Chondrocyte (in vitro differentiated cells): Measurements from ENCODE around the gene DAAM2. TPM values are rescaled to one million over a fixed set of nuclear protein-coding genes. Genes with fewer than 3 reads are reported as not detected.

Experiments
- DNase-seq: peaks from one replicate; pipeline ENCODE4 v3.0.0; 2021; ENCODE audit warnings: mixed read lengths, low spot score
- H3K27ac Mint-ChIP-seq: one replicate; pipeline ENCODE4 v1.8.0; 2021; ENCODE audit warnings: mild to moderate bottlenecking, moderate library complexity, mixed read lengths; ENCODE audit not compliant: unreplicated experiment
- H3K27me3 Mint-ChIP-seq: 2 replicates; pipeline ENCODE4 v1.8.0; 2021; ENCODE audit warnings: low read depth, mixed read lengths
- H3K36me3 Mint-ChIP-seq: 2 replicates; pipeline ENCODE4 v1.8.0; 2021; ENCODE audit warnings: low read depth, mixed read lengths
- H3K4me1 Mint-ChIP-seq: 2 replicates; pipeline ENCODE4 v1.8.0; 2021; ENCODE audit warnings: low read depth, mild to moderate bottlenecking, mixed read lengths
- H3K4me3 Mint-ChIP-seq: one replicate; pipeline ENCODE4 v1.8.0; 2021; ENCODE audit warnings: mild to moderate bottlenecking, moderate library complexity, mixed read lengths; ENCODE audit not compliant: unreplicated experiment
- H3K9me3 Mint-ChIP-seq: 2 replicates; pipeline ENCODE4 v1.8.0; 2021; ENCODE audit warnings: low read depth, mixed read lengths
- total RNA-seq: library from RNA; stranded (reverse); gene quantifications from 3 replicates; pipeline ENCODE4 v1.2.1, GENCODE V29; 2021
- TF ChIP-seq, protein P1 (sequence below): fragments of 200-600 bp; sonication (generic); IDR thresholded peaks from 2 replicates; pipeline ENCODE4 v1.5.0; 2021; ENCODE audit warnings: antibody characterized with exemption, mild to moderate bottlenecking, moderate library complexity

The DAAM2 gene
- total RNA-seq, 1 donor from 2014 or later = 142 TPM

- H3K9me3 Mint-ChIP-seq = no peaks in the 10 kb centered on the region
- no peaks in the 10 kb centered on the region for H3K4me1 Mint-ChIP-seq
- H3K4me3 Mint-ChIP-seq = no peak overlapping the region
- DNase-seq = no peak
- TF ChIP-seq, protein P1, sequence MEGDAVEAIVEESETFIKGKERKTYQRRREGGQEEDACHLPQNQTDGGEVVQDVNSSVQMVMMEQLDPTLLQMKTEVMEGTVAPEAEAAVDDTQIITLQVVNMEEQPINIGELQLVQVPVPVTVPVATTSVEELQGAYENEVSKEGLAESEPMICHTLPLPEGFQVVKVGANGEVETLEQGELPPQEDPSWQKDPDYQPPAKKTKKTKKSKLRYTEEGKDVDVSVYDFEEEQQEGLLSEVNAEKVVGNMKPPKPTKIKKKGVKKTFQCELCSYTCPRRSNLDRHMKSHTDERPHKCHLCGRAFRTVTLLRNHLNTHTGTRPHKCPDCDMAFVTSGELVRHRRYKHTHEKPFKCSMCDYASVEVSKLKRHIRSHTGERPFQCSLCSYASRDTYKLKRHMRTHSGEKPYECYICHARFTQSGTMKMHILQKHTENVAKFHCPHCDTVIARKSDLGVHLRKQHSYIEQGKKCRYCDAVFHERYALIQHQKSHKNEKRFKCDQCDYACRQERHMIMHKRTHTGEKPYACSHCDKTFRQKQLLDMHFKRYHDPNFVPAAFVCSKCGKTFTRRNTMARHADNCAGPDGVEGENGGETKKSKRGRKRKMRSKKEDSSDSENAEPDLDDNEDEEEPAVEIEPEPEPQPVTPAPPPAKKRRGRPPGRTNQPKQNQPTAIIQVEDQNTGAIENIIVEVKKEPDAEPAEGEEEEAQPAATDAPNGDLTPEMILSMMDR = no peak
- peaks cover 25% of the 10 kb centered on the region for H3K36me3 Mint-ChIP-seq
- no peak overlapping the region for H3K27ac Mint-ChIP-seq
- H3K27me3 Mint-ChIP-seq = no peaks in the 10 kb centered on the region
Measured at GRCh38 chr6:39885691-39886090, 93.5 kb downstream of the DAAM2 start.

DNA sequence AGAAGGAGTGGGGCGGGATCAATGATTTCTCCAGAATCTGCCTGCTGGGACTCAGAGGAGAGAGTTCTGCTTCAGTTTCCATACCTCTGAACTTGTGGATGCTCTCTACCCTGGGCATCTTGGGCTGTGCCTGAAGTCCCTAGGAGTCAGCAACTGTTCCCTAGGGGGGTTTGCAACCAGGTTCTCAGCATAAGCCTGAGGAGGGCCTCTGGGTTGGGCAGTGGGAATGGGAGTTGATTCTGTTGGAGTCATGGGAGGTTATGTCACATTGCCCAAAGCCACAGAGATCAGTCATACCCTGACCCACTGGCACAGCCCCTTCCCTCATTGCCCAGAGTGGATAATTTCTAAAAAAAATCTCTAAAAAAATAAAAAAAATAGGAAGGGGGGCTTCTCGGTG is 94.7 kb downstream of the DAAM2 start:
- H3K4me1 Mint-ChIP-seq = peaks cover 1% of the 10 kb centered on the region
- no peaks in the 10 kb centered on the region for H3K9me3 Mint-ChIP-seq
- no peak for DNase-seq

DNA sequence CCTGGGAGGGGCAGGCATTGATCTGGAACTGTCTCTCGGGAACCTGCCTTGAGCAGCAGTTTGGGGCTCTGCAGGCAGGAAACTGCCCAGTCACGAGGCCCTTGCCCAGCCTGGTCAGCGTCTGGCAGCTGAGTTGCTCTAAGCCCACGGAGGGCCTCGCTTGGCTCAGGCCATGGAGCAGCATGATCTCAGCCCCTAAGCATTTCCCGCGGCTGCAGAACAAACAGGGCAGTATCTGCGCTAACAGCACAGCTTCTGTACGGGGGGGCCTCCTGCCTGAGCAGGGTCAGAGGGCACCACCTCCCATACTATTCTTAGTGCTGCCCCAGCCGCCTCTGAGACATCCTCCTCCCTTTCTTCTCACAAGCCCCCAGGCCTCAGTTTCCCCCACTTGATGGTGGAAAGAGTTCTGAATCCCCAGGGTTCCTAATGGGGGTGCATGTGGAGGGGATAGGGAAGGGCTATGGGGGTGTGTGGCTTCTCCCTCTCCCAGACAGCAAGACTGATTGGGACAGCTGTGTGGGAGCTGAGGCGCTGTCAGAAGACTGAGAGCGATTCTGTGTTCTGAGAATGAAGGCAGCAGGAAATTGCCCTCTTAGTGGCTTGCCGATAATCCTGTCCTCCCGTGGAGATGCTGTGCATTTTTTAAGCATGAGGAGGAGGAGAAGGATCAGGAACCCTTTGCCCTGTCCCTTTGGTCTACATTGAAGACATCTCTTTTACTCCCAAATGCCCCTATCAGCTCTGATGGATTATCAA is 95.7 kb downstream of the DAAM2 start:
- Mint-ChIP-seq H3K9me3 (no peaks in the 10 kb centered on the region), H3K27me3 (no peaks in the 10 kb centered on the region), H3K4me1 (peaks cover 10% of the 10 kb centered on the region), H3K36me3 (peaks cover 30% of the 10 kb centered on the region), H3K4me3 (peak overlapping the region; percentile 22), H3K27ac (peak overlapping the region; percentile 98)
- TF ChIP-seq, protein P1 = no peak
- DNase-seq = no peak

More for the DNA sequence above, 94.7 kb downstream of the DAAM2 start:
- Mint-ChIP-seq H3K4me3 (no peak overlapping the region), H3K27ac (peak overlapping the region; percentile 98), H3K36me3 (peaks cover 24% of the 10 kb centered on the region), H3K27me3 (no peaks in the 10 kb centered on the region)
- TF ChIP-seq, protein P1 = no peak

- Mint-ChIP-seq H3K36me3 (peaks cover 27% of the 10 kb centered on the region), H3K27me3 (no peaks in the 10 kb centered on the region), H3K9me3 (no peaks in the 10 kb centered on the region), H3K4me1 (peaks cover 10% of the 10 kb centered on the region), H3K27ac (no peak overlapping the region), H3K4me3 (no peak overlapping the region)
- no peak for DNase-seq
- TF ChIP-seq, protein P1 = peak; percentile 19
Measured at GRCh38 chr6:39889229-39889628, 97.1 kb downstream of the DAAM2 start.

DNA sequence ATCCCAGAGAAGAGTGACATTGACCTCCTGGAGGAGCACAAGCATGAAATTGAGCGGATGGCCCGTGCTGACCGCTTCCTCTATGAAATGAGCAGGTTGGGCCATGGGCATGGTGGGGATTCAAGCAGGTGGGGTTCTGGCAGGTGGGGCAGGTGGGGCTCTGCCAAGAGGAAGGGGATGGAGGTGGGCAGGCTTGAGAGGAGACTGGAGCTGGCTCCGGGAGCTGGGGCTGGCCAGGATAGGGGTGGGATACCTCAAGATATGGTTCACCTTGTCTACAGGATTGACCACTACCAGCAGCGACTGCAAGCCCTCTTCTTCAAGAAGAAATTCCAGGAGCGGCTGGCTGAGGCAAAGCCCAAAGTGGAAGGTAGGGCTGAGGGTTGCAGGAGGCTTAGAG is 99.2 kb downstream of the DAAM2 start:
- peak; percentile 65 for DNase-seq
- H3K9me3 Mint-ChIP-seq = no peaks in the 10 kb centered on the region
- H3K4me3 Mint-ChIP-seq = no peak overlapping the region
- H3K27me3 Mint-ChIP-seq = no peaks in the 10 kb centered on the region
- TF ChIP-seq, protein P1 = no peak
- peak overlapping the region; percentile 66 for H3K27ac Mint-ChIP-seq
- peaks cover 10% of the 10 kb centered on the region for H3K4me1 Mint-ChIP-seq
- H3K36me3 Mint-ChIP-seq = peaks cover 19% of the 10 kb centered on the region
